ENCODE data around the gene HOXC5.

- TF ChIP-seq, protein P1, sequence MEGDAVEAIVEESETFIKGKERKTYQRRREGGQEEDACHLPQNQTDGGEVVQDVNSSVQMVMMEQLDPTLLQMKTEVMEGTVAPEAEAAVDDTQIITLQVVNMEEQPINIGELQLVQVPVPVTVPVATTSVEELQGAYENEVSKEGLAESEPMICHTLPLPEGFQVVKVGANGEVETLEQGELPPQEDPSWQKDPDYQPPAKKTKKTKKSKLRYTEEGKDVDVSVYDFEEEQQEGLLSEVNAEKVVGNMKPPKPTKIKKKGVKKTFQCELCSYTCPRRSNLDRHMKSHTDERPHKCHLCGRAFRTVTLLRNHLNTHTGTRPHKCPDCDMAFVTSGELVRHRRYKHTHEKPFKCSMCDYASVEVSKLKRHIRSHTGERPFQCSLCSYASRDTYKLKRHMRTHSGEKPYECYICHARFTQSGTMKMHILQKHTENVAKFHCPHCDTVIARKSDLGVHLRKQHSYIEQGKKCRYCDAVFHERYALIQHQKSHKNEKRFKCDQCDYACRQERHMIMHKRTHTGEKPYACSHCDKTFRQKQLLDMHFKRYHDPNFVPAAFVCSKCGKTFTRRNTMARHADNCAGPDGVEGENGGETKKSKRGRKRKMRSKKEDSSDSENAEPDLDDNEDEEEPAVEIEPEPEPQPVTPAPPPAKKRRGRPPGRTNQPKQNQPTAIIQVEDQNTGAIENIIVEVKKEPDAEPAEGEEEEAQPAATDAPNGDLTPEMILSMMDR (IDR thresholded peaks at IDR 0.05), result no peak
- TF ChIP-seq EZH2 (IDR thresholded peaks at IDR 0.05; ENCODE audit: borderline replicate concordance, insufficient read depth, low read depth, low read length, poor library complexity, severe bottlenecking), result no peak
Measured at GRCh38 chr12:54020591-54021405, 12.1 kb upstream of the HOXC5 start.
